Activated naive CD4-positive, alpha-beta T cell treated with anti-CD3 and anti-CD28 coated beads, Interleukin-2, amount 10 ng/mL, durations not matched to agents 7 days and 5 days (primary cell): ENCODE measurements around the gene PCBP1.
"Not testable (repeated sequence)": the region's sequence is repeated elsewhere in the genome, so short reads cannot be mapped to it uniquely, and the experiment has no call there.

Experiments used
- CTCF ChIA-PET: fragments of 350-600 bp; sonication (Branson Sonifier 250); formaldehyde crosslinking; loops from one replicate; lab custom pipeline; 2021; ENCODE audit warnings: antibody characterized with exemption; lab: Charles Lee
- DNase-seq: peaks from one replicate; pipeline ENCODE4 v3.0.0-alpha.2; 2020
- H3K27ac Mint-ChIP-seq: one replicate; pipeline ENCODE4 v1.8.0; 2021; ENCODE audit warnings: mild to moderate bottlenecking, moderate library complexity, mixed read lengths
- H3K27me3 Mint-ChIP-seq: one replicate; pipeline ENCODE4 v1.8.0; 2021; ENCODE audit warnings: mild to moderate bottlenecking, mixed read lengths
- H3K36me3 Mint-ChIP-seq: one replicate; pipeline ENCODE4 v1.8.0; 2021; ENCODE audit warnings: mixed read lengths
- H3K4me1 Mint-ChIP-seq: one replicate; pipeline ENCODE4 v1.8.0; 2021; ENCODE audit warnings: mixed read lengths
- H3K4me3 Mint-ChIP-seq: one replicate; pipeline ENCODE4 v1.8.0; 2021; ENCODE audit warnings: mild to moderate bottlenecking, moderate library complexity, mixed read lengths
- H3K9me3 Mint-ChIP-seq: one replicate; pipeline ENCODE4 v1.8.0; 2021; ENCODE audit warnings: mixed read lengths

The PCBP1 gene

GRCh38 chr2:70086838-70087701 lies at the start of gene PCBP1:
Gene PCBP1 (plus strand): TSS chr2:70087477. CDS start chr2:70087744, 267 bp downstream.
- peaks cover 55% of the 10 kb centered on the region for H3K36me3 Mint-ChIP-seq
- H3K27me3 Mint-ChIP-seq: peaks cover 4% of the 10 kb centered on the region
- H3K4me3 Mint-ChIP-seq: peak within 1 kb of the TSS; percentile 98

GRCh38 chr2:70039366-70039765 lies 47.9 kb upstream of the PCBP1 start:
- Mint-ChIP-seq H3K27ac (no peak overlapping the region), H3K4me1 (peaks cover 52% of the 10 kb centered on the region), H3K9me3 (no peaks in the 10 kb centered on the region), H3K27me3 (no peaks in the 10 kb centered on the region), H3K36me3 (peaks cover 43% of the 10 kb centered on the region), H3K4me3 (no peak overlapping the region)
- DNase-seq: no peak
- CTCF ChIA-PET: interaction anchor here (0.9 kb wide), 1 partner anchor 12 kb away, joined by 3 read pairs; no protein-coding TSS in a partner anchor

More at GRCh38 chr2:70086838-70087701, at the start of gene PCBP1:
- H3K27ac Mint-ChIP-seq: peak within 1 kb of the TSS; percentile 100
- no peaks in the 10 kb centered on the region for H3K9me3 Mint-ChIP-seq
- peaks cover 64% of the 10 kb centered on the region for H3K4me1 Mint-ChIP-seq
- peak; percentile 95 for DNase-seq
- CTCF ChIA-PET: interaction anchor here (0.6 to 3.0 kb wide), 6 partner anchors 17 to 56 kb away, joined by 3 to 10 read pairs (median 6); no protein-coding TSS in a partner anchor

GRCh38 chr2:70041663-70042062 lies 45.6 kb upstream of the PCBP1 start:
- Mint-ChIP-seq H3K4me3 (no peak overlapping the region), H3K9me3 (no peaks in the 10 kb centered on the region), H3K27me3 (no peaks in the 10 kb centered on the region), H3K36me3 (peaks cover 45% of the 10 kb centered on the region), H3K4me1 (peaks cover 63% of the 10 kb centered on the region), H3K27ac (peak overlapping the region; percentile 29)
- DNase-seq: no peak
- CTCF ChIA-PET: no interaction called here

GRCh38 chr2:70042246-70042645 lies 45.0 kb upstream of the PCBP1 start:
- CTCF ChIA-PET: interaction anchor here (2.3 kb wide), 1 partner anchor 130 kb away, joined by 7 read pairs; no protein-coding TSS in a partner anchor

GRCh38 chr2:70043252-70043875 lies 43.9 kb upstream of the PCBP1 start:
- no peaks in the 10 kb centered on the region for H3K27me3 Mint-ChIP-seq
- peak overlapping the region; percentile 91 for H3K27ac Mint-ChIP-seq
- peak overlapping the region; percentile 17 for H3K4me3 Mint-ChIP-seq
- H3K36me3 Mint-ChIP-seq: peaks cover 46% of the 10 kb centered on the region
- H3K9me3 Mint-ChIP-seq: no peaks in the 10 kb centered on the region
- peaks cover 70% of the 10 kb centered on the region for H3K4me1 Mint-ChIP-seq
- peak; percentile 77 for DNase-seq
- CTCF ChIA-PET: interaction anchor here (0.6 to 2.3 kb wide), 4 partner anchors 25 to 155 kb away, joined by 3 to 7 read pairs (median 6); no protein-coding TSS in a partner anchor

More at GRCh38 chr2:70042246-70042645, 45.0 kb upstream of the PCBP1 start:
- no peak for DNase-seq
- H3K9me3 Mint-ChIP-seq: no peaks in the 10 kb centered on the region
- H3K27ac Mint-ChIP-seq: peak overlapping the region; percentile 91
- no peaks in the 10 kb centered on the region for H3K27me3 Mint-ChIP-seq
- peaks cover 45% of the 10 kb centered on the region for H3K36me3 Mint-ChIP-seq
- H3K4me3 Mint-ChIP-seq: no peak overlapping the region
- peaks cover 67% of the 10 kb centered on the region for H3K4me1 Mint-ChIP-seq

- Mint-ChIP-seq H3K27ac (peak overlapping the region; percentile 91), H3K36me3 (peaks cover 48% of the 10 kb centered on the region), H3K9me3 (no peaks in the 10 kb centered on the region), H3K4me1 (peaks cover 72% of the 10 kb centered on the region), H3K4me3 (no peak overlapping the region), H3K27me3 (no peaks in the 10 kb centered on the region)
- DNase-seq: peak; percentile 41
- CTCF ChIA-PET: interaction anchor here (1.0 to 2.3 kb wide), 4 partner anchors 26 to 132 kb away, joined by 4 to 7 read pairs (median 6); no protein-coding TSS in a partner anchor
Observed at GRCh38 chr2:70044290-70045040, 42.8 kb upstream of the PCBP1 start.

GRCh38 chr2:70045405-70045804 lies 41.9 kb upstream of the PCBP1 start:
- Mint-ChIP-seq H3K27me3 (no peaks in the 10 kb centered on the region), H3K36me3 (peaks cover 50% of the 10 kb centered on the region), H3K9me3 (no peaks in the 10 kb centered on the region), H3K4me1 (peaks cover 66% of the 10 kb centered on the region), H3K4me3 (no peak overlapping the region), H3K27ac (peak overlapping the region; percentile 91)
- CTCF ChIA-PET: interaction anchor here (1.3 kb wide), 1 partner anchor 133 kb away, joined by 4 read pairs; no protein-coding TSS in a partner anchor
- no peak for DNase-seq

GRCh38 chr2:70045932-70046331 lies 41.3 kb upstream of the PCBP1 start:
- no peak for DNase-seq
- CTCF ChIA-PET: interaction anchor here (1.3 kb wide), 1 partner anchor 134 kb away, joined by 4 read pairs; no protein-coding TSS in a partner anchor
- peaks cover 66% of the 10 kb centered on the region for H3K4me1 Mint-ChIP-seq
- H3K9me3 Mint-ChIP-seq: no peaks in the 10 kb centered on the region
- no peaks in the 10 kb centered on the region for H3K27me3 Mint-ChIP-seq
- no peak overlapping the region for H3K4me3 Mint-ChIP-seq
- peaks cover 50% of the 10 kb centered on the region for H3K36me3 Mint-ChIP-seq
- peak overlapping the region; percentile 80 for H3K27ac Mint-ChIP-seq

- no peak overlapping the region for H3K4me3 Mint-ChIP-seq
- H3K4me1 Mint-ChIP-seq: peaks cover 62% of the 10 kb centered on the region
- no peak for DNase-seq
- peak overlapping the region; percentile 56 for H3K27ac Mint-ChIP-seq
- H3K36me3 Mint-ChIP-seq: peaks cover 50% of the 10 kb centered on the region
- H3K27me3 Mint-ChIP-seq: no peaks in the 10 kb centered on the region
- CTCF ChIA-PET: no interaction called here
- no peaks in the 10 kb centered on the region for H3K9me3 Mint-ChIP-seq
Observed at GRCh38 chr2:70046534-70046933, 40.7 kb upstream of the PCBP1 start.

GRCh38 chr2:70047451-70047850 lies 39.8 kb upstream of the PCBP1 start:
- DNase-seq: no peak
- CTCF ChIA-PET: no interaction called here
- H3K4me3 Mint-ChIP-seq: no peak overlapping the region
- peaks cover 54% of the 10 kb centered on the region for H3K4me1 Mint-ChIP-seq
- no peaks in the 10 kb centered on the region for H3K9me3 Mint-ChIP-seq
- H3K36me3 Mint-ChIP-seq: peaks cover 49% of the 10 kb centered on the region
- no peaks in the 10 kb centered on the region for H3K27me3 Mint-ChIP-seq
- peak overlapping the region; percentile 83 for H3K27ac Mint-ChIP-seq

GRCh38 chr2:70049255-70049654 lies 38.0 kb upstream of the PCBP1 start:
- peaks cover 55% of the 10 kb centered on the region for H3K36me3 Mint-ChIP-seq
- no peak for DNase-seq
- H3K27me3 Mint-ChIP-seq: no peaks in the 10 kb centered on the region
- CTCF ChIA-PET: interaction anchor here (0.6 kb wide), 1 partner anchor 12 kb away, joined by 3 read pairs; no protein-coding TSS in a partner anchor
- no peak overlapping the region for H3K4me3 Mint-ChIP-seq
- H3K4me1 Mint-ChIP-seq: peaks cover 36% of the 10 kb centered on the region
- no peak overlapping the region for H3K27ac Mint-ChIP-seq
- no peaks in the 10 kb centered on the region for H3K9me3 Mint-ChIP-seq

GRCh38 chr2:70050631-70051425 lies 36.4 kb upstream of the PCBP1 start:
- CTCF ChIA-PET: no interaction called here
- peaks cover 61% of the 10 kb centered on the region for H3K36me3 Mint-ChIP-seq

GRCh38 chr2:70055259-70055658 lies 32.0 kb upstream of the PCBP1 start:
- Mint-ChIP-seq H3K36me3 (peaks cover 51% of the 10 kb centered on the region), H3K4me1 (peaks cover 15% of the 10 kb centered on the region)
- H3K9me3 Mint-ChIP-seq, CTCF ChIA-PET, H3K27me3 Mint-ChIP-seq, H3K27ac Mint-ChIP-seq, H3K4me3 Mint-ChIP-seq, DNase-seq: not testable (repeated sequence)

More at GRCh38 chr2:70050631-70051425, 36.4 kb upstream of the PCBP1 start:
- peaks cover 24% of the 10 kb centered on the region for H3K4me1 Mint-ChIP-seq
- H3K9me3 Mint-ChIP-seq: no peaks in the 10 kb centered on the region
- H3K4me3 Mint-ChIP-seq: no peak overlapping the region
- H3K27ac Mint-ChIP-seq: no peak overlapping the region
- H3K27me3 Mint-ChIP-seq: no peaks in the 10 kb centered on the region
- DNase-seq: no peak
